ENCODE measurements around the gene URGCP. TPM values are rescaled to one million over a fixed set of nuclear protein-coding genes. Genes with fewer than 3 reads are reported as not detected.

Gene URGCP
- total RNA-seq, 2 donors from 2014 or later, result 23.2 to 23.8 TPM

DNA sequence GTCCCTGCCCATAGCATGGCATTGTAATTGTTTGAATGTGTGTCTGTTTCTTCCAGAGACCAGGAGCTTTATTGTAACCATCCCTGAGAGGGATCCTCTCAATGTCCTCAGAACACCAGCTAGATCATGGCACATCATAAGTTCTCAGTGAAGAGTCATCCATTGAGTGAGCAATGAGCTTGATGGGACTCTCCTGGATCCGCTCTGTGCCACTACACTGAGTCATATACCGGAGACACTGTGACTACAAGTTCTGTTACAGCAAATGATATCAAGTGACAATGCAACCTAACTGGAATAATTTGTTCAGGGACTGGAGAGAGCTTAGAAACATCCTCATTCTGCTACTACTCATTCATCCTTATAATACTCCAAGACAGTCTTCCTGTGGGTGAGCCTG is 62.1 kb downstream of the URGCP start:
- Mint-ChIP-seq H3K4me1 (no peaks in the 10 kb centered on the region), H3K27me3 (ENCODE audit: insufficient read depth) (no peaks in the 10 kb centered on the region), H3K27ac (no peak overlapping the region), H3K9me3 (no peaks in the 10 kb centered on the region), H3K36me3 (ENCODE audit: low read depth) (no peaks in the 10 kb centered on the region), H3K4me3 (no peak overlapping the region)
- H3K36me3 ChIP-seq (ENCODE audit: control insufficient read depth, insufficient read depth, low read length), result no peaks in the 10 kb centered on the region
- H3K4me1 ChIP-seq (ENCODE audit: control insufficient read depth, insufficient read depth, low read length), result no peaks in the 10 kb centered on the region
- TF ChIP-seq, protein P1, sequence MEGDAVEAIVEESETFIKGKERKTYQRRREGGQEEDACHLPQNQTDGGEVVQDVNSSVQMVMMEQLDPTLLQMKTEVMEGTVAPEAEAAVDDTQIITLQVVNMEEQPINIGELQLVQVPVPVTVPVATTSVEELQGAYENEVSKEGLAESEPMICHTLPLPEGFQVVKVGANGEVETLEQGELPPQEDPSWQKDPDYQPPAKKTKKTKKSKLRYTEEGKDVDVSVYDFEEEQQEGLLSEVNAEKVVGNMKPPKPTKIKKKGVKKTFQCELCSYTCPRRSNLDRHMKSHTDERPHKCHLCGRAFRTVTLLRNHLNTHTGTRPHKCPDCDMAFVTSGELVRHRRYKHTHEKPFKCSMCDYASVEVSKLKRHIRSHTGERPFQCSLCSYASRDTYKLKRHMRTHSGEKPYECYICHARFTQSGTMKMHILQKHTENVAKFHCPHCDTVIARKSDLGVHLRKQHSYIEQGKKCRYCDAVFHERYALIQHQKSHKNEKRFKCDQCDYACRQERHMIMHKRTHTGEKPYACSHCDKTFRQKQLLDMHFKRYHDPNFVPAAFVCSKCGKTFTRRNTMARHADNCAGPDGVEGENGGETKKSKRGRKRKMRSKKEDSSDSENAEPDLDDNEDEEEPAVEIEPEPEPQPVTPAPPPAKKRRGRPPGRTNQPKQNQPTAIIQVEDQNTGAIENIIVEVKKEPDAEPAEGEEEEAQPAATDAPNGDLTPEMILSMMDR (conservative IDR thresholded peaks at IDR 0.05), result no peak
- no peak overlapping the region for H3K27ac ChIP-seq (ENCODE audit: low read depth, low read length)
- 94 to 100% methylated on average over 1 to 2 of the region's 2 CpGs for WGBS, 2 experiments (ENCODE audit: insufficient coverage in 1 of 2, insufficient read length in 1 of 2)
- H3K9ac ChIP-seq (ENCODE audit: extremely low read depth, low read length, poor library complexity, severe bottlenecking), result no peak overlapping the region
- DNase-seq, result no peak
- H3K27me3 ChIP-seq (ENCODE audit: control insufficient read depth, insufficient read depth, low read length, poor library complexity, severe bottlenecking), result no peaks in the 10 kb centered on the region
- no peaks in the 10 kb centered on the region for H3K9me3 ChIP-seq (ENCODE audit: control insufficient read depth, low read length)
- H3K4me3 ChIP-seq (ENCODE audit: low read length), result no peak overlapping the region

DNA sequence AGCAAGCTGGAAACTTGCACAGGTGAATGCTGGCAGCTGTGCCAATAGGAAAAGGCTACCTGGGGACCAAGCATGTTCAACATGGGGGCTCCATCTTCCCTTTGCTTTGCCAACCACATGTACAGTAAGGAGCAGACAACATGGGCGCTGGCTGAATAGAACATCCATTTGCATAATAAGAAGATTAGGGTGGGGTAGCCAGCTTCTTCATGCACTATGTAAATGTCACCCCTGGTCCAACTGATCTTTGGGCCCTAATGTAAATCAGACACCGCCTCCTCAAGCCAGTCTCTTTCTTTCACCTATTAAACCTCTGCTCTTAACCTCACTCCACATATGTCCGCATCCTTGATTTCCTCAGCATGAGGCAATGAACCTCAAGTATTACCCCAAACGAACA is 63.1 kb downstream of the URGCP start:
- H3K36me3 ChIP-seq (ENCODE audit: control insufficient read depth, insufficient read depth, low read length), result no peaks in the 10 kb centered on the region
- no peak for DNase-seq
- H3K4me3 ChIP-seq (ENCODE audit: low read length), result no peak overlapping the region
- peaks cover 3% of the 10 kb centered on the region for H3K4me1 ChIP-seq (ENCODE audit: control insufficient read depth, insufficient read depth, low read length)
- Mint-ChIP-seq H3K4me3 (no peak overlapping the region), H3K4me1 (no peaks in the 10 kb centered on the region), H3K36me3 (ENCODE audit: low read depth) (no peaks in the 10 kb centered on the region), H3K27ac (no peak overlapping the region), H3K9me3 (no peaks in the 10 kb centered on the region), H3K27me3 (ENCODE audit: insufficient read depth) (no peaks in the 10 kb centered on the region)
- 86 to 87% methylated on average over 3 to 4 of the region's 4 CpGs for WGBS, 2 experiments (ENCODE audit: insufficient coverage in 1 of 2, insufficient read length in 1 of 2)
- TF ChIP-seq, protein P1 (conservative IDR thresholded peaks at IDR 0.05), result no peak
- no peak overlapping the region for H3K9ac ChIP-seq (ENCODE audit: extremely low read depth, low read length, poor library complexity, severe bottlenecking)
- no peaks in the 10 kb centered on the region for H3K9me3 ChIP-seq (ENCODE audit: control insufficient read depth, low read length)
- H3K27ac ChIP-seq (ENCODE audit: low read depth, low read length), result no peak overlapping the region
- no peaks in the 10 kb centered on the region for H3K27me3 ChIP-seq (ENCODE audit: control insufficient read depth, insufficient read depth, low read length, poor library complexity, severe bottlenecking)

DNA sequence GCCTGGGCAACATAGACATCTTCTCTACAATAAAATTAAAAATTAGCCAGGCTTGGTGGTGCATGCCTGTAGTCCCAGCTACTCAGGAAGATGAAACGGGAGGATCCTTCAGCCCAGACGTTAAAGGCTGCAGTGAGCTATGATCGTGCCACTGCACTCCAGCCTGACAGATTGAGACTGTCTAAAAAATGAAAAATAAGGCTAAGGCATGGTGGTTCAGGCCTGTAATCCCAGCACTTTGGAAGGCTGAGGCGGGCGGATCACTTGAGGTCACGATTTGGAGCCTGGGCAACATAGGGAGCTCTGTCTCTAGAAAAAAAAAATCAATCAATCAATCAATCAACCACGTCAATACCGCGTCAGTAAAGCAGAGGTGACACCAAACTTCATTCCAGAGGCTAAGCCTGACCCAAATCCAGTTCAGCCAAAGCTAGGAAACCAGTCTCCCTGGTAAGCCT is 68.2 kb downstream of the URGCP start:
- H3K27ac ChIP-seq (ENCODE audit: low read depth, low read length), result no peak overlapping the region
- no peaks in the 10 kb centered on the region for H3K4me1 Mint-ChIP-seq
- peaks cover 3% of the 10 kb centered on the region for H3K4me1 ChIP-seq (ENCODE audit: control insufficient read depth, insufficient read depth, low read length)
- no peak overlapping the region for H3K4me3 ChIP-seq (ENCODE audit: low read length)
- H3K27me3 Mint-ChIP-seq (ENCODE audit: insufficient read depth), result no peaks in the 10 kb centered on the region
- no peaks in the 10 kb centered on the region for H3K9me3 ChIP-seq (ENCODE audit: control insufficient read depth, low read length)
- H3K27ac Mint-ChIP-seq, result no peak overlapping the region
- H3K9ac ChIP-seq (ENCODE audit: extremely low read depth, low read length, poor library complexity, severe bottlenecking), result no peak overlapping the region
- H3K27me3 ChIP-seq (ENCODE audit: control insufficient read depth, insufficient read depth, low read length, poor library complexity, severe bottlenecking), result no peaks in the 10 kb centered on the region
- WGBS, 2 experiments (ENCODE audit: insufficient coverage in 1 of 2, insufficient read length in 1 of 2), result 91 to 92% methylated on average over 8 to 9 of the region's 9 CpGs
- DNase-seq, result no peak
- H3K4me3 Mint-ChIP-seq, result no peak overlapping the region
- no peaks in the 10 kb centered on the region for H3K9me3 Mint-ChIP-seq
- H3K36me3 ChIP-seq (ENCODE audit: control insufficient read depth, insufficient read depth, low read length), result no peaks in the 10 kb centered on the region
- TF ChIP-seq, protein P1 (conservative IDR thresholded peaks at IDR 0.05), result no peak
- no peaks in the 10 kb centered on the region for H3K36me3 Mint-ChIP-seq (ENCODE audit: low read depth)
